ENCODE data around the gene LMX1A.

Gene LMX1A

DNA sequence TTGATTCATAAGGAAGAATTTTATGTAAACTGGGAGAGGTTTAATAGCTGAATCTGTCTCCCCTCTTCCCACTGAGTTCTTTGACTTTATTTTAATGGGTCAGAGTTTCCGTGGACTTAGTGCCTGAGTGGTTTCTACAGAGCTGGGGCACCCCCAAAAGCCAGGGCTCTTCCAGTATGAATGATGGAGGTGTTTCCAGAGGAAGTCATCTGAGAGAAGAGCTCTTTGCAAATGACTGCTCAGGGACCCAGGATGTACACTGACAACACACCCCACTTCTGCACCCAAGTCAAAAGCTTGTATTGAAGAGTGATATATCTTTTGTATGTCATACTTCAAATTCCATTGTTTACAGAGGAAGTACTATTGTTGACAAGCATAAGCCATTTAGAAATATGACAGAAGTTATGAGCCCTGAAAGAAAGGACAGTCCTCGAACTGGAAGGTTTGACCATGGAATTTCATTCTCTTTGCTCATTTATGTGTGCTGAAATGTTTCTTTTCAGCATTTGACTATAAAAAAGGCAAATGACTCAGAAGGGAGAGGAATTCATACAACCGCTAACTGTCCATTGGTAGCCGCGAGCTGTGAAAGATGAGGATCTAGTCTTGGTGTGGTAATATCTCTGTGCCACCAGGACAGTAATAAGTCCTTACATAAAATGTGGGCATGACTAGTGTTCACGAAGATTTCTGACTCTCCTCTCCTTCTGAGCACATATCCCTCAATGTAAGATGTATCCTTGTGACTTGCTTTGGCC lies 25.4 kb upstream of the LMX1A start:
- CTCF ChIA-PET, result interaction anchor here (1.0 to 3.2 kb wide), 2 partner anchors 10 to 14 kb away, joined by 3 to 16 read pairs; no protein-coding TSS in a partner anchor
- H3K36me3 Mint-ChIP-seq, result no peaks in the 10 kb centered on the region
- peaks cover 78% of the 10 kb centered on the region for H3K27me3 Mint-ChIP-seq
- DNase-seq, result no peak
- peaks cover 4% of the 10 kb centered on the region for H3K4me1 Mint-ChIP-seq
- H3K9me3 Mint-ChIP-seq, result no peaks in the 10 kb centered on the region
- H3K27ac Mint-ChIP-seq, result no peak overlapping the region
- H3K4me3 Mint-ChIP-seq, result no peak overlapping the region

- peaks cover 74% of the 10 kb centered on the region for H3K27me3 Mint-ChIP-seq
- CTCF ChIA-PET, result interaction anchor here (1.4 to 2.5 kb wide), 3 partner anchors 9 to 215 kb away, joined by 4 to 19 read pairs (median 6); no protein-coding TSS in a partner anchor
- H3K27ac Mint-ChIP-seq, result no peak overlapping the region
- H3K4me1 Mint-ChIP-seq, result peaks cover 17% of the 10 kb centered on the region
- H3K4me3 Mint-ChIP-seq, result peak overlapping the region; percentile 17
- no peaks in the 10 kb centered on the region for H3K36me3 Mint-ChIP-seq
- no peak for DNase-seq
- no peaks in the 10 kb centered on the region for H3K9me3 Mint-ChIP-seq
These were observed 20.3 kb upstream of the LMX1A start for GRCh38 chr1:165376811-165377311.

- Mint-ChIP-seq H3K4me1 (peaks cover 18% of the 10 kb centered on the region), H3K27ac (no peak overlapping the region), H3K36me3 (no peaks in the 10 kb centered on the region), H3K27me3 (peaks cover 74% of the 10 kb centered on the region), H3K9me3 (no peaks in the 10 kb centered on the region), H3K4me3 (peak overlapping the region; percentile 17)
- no peak for DNase-seq
- CTCF ChIA-PET, result interaction anchor here (1.4 to 2.5 kb wide), 3 partner anchors 8 to 216 kb away, joined by 4 to 19 read pairs (median 6); no protein-coding TSS in a partner anchor
These were observed 19.7 kb upstream of the LMX1A start for GRCh38 chr1:165376041-165376810.

- peaks cover 74% of the 10 kb centered on the region for H3K27me3 Mint-ChIP-seq
- no peaks in the 10 kb centered on the region for H3K36me3 Mint-ChIP-seq
- no peak for DNase-seq
- H3K4me1 Mint-ChIP-seq, result peaks cover 18% of the 10 kb centered on the region
- CTCF ChIA-PET, result interaction anchor here (1.4 to 2.5 kb wide), 2 partner anchors 8 to 10 kb away, joined by 4 to 19 read pairs; no protein-coding TSS in a partner anchor
- H3K27ac Mint-ChIP-seq, result no peak overlapping the region
- no peak overlapping the region for H3K4me3 Mint-ChIP-seq
- no peaks in the 10 kb centered on the region for H3K9me3 Mint-ChIP-seq
These were observed 19.1 kb upstream of the LMX1A start for GRCh38 chr1:165375623-165376022.

- H3K36me3 Mint-ChIP-seq, result no peaks in the 10 kb centered on the region
- no peak for DNase-seq
- H3K4me3 Mint-ChIP-seq, result no peak overlapping the region
- H3K27me3 Mint-ChIP-seq, result peaks cover 85% of the 10 kb centered on the region
- no peaks in the 10 kb centered on the region for H3K9me3 Mint-ChIP-seq
- H3K27ac Mint-ChIP-seq, result no peak overlapping the region
- H3K4me1 Mint-ChIP-seq, result peaks cover 13% of the 10 kb centered on the region
- CTCF ChIA-PET, result interaction anchor here (0.8 to 4.1 kb wide), 2 partner anchors 9 to 12 kb away, joined by 4 to 21 read pairs; no protein-coding TSS in a partner anchor
These were observed 15.2 kb upstream of the LMX1A start for GRCh38 chr1:165371588-165372225.

DNA sequence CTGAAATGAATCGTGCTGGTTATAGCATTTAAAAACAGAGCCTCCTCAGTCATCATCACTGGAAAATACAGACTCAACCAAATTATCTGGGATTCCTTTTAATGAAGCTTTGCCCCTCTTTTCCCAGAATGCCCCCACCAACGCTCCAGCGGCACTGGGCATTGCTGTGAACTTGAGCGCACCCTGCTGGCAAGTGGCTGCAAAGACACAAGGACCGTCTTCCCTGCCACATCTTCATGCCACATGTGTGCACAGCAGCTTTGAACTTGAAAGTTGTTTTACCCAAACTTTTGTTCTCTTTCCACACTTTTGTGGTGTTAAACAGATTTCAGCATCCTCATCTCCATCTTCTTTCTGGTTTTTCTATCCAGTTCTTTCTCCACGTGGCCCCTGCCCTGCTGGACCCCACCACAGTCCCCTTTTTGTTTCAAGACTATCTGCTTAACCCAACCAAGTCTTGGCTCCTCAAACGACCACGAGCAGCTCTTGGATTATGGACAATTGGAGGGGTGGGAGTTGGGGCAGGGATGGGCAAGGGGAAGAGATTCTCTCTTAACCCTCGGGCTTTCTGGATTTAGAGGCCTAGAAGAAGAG lies 12.8 kb upstream of the LMX1A start:
- Mint-ChIP-seq H3K9me3 (no peaks in the 10 kb centered on the region), H3K4me3 (no peak overlapping the region), H3K4me1 (peaks cover 2% of the 10 kb centered on the region), H3K36me3 (no peaks in the 10 kb centered on the region), H3K27ac (no peak overlapping the region), H3K27me3 (peaks cover 86% of the 10 kb centered on the region)
- DNase-seq, result peak; percentile 69
- CTCF ChIA-PET, result interaction anchor here (0.7 to 5.0 kb wide), 19 partner anchors 7 to 560 kb away, joined by 3 to 32 read pairs (median 6); no protein-coding TSS in a partner anchor

- Mint-ChIP-seq H3K27ac (no peak overlapping the region), H3K4me3 (no peak overlapping the region), H3K36me3 (no peaks in the 10 kb centered on the region), H3K4me1 (peaks cover 2% of the 10 kb centered on the region), H3K9me3 (no peaks in the 10 kb centered on the region), H3K27me3 (peaks cover 75% of the 10 kb centered on the region)
- CTCF ChIA-PET, result interaction anchor here (0.7 to 5.0 kb wide), 35 partner anchors 8 to 474 kb away, joined by 3 to 32 read pairs (median 5); partner anchors contain the start of gene LMX1A
- DNase-seq, result peak; percentile 84
These were observed 11.0 kb upstream of the LMX1A start for GRCh38 chr1:165367375-165367993.

DNA sequence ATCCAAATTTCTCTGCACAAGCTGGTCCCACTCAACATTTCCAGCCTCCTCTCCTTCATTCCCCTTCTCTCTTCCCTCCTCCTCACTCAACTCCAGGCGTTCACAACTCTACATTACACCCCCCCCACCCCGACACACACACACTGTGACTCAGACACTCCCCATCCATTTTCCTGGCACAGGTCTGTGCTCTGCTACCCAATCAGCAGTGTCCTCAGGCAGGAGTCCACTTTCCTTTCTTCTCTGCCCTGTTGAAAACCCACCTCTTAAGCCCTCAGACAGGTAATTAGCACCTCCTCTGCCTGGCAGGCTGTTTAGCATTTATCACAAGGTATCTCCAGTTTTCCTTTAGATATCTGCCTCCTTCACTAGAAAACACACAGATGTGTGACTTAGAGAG lies 8.8 kb upstream of the LMX1A start:
- no peak overlapping the region for H3K27ac Mint-ChIP-seq
- no peaks in the 10 kb centered on the region for H3K4me1 Mint-ChIP-seq
- DNase-seq, result no peak
- peaks cover 70% of the 10 kb centered on the region for H3K27me3 Mint-ChIP-seq
- H3K36me3 Mint-ChIP-seq, result no peaks in the 10 kb centered on the region
- no peaks in the 10 kb centered on the region for H3K9me3 Mint-ChIP-seq
- H3K4me3 Mint-ChIP-seq, result no peak overlapping the region
- CTCF ChIA-PET, result interaction anchor here (1.7 kb wide), 1 partner anchor 11 kb away, joined by 4 read pairs; no protein-coding TSS in a partner anchor

DNA sequence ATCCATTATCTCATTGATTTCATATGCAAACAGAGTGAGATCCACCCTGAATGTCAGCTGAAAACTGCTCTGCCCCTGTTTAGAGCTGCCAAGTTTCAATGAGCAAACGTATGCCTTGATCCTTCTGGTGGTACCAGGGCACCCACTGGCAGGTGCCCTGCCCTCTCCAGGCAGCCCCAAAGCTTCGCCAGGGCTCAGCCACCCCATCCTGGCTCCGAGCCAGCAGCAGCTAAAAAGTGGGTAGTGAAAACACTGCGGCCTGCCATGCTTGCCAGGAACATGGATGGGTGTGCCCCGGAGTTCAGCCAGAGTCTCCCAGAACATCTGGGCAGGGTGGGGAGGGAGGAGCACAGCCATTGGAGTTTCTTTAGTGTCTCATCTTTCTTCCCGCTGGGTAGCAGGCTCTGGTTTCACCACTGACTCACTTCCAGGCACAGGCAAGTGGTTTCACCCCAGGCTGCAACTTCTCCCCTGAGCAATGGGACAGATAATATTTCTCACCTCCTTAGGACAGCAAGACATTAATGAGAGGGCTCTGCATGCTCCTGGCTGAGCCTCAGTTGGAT lies 8.1 kb upstream of the LMX1A start:
- Mint-ChIP-seq H3K27me3 (peaks cover 69% of the 10 kb centered on the region), H3K4me3 (no peak overlapping the region), H3K27ac (no peak overlapping the region), H3K36me3 (no peaks in the 10 kb centered on the region), H3K4me1 (no peaks in the 10 kb centered on the region), H3K9me3 (no peaks in the 10 kb centered on the region)
- no peak for DNase-seq
- CTCF ChIA-PET, result interaction anchor here (1.7 kb wide), 1 partner anchor 11 kb away, joined by 4 read pairs; no protein-coding TSS in a partner anchor

GRCh38 chr1:165356876-165357275 lies 361 bp upstream of the LMX1A start:
- CTCF ChIA-PET, result interaction anchor here (1.4 kb wide), 1 partner anchor 10 kb away, joined by 4 read pairs; no protein-coding TSS in a partner anchor
- Mint-ChIP-seq H3K27ac (no peak overlapping the region), H3K4me3 (no peak overlapping the region), H3K9me3 (no peaks in the 10 kb centered on the region), H3K4me1 (peaks cover 7% of the 10 kb centered on the region), H3K27me3 (peaks cover 91% of the 10 kb centered on the region), H3K36me3 (no peaks in the 10 kb centered on the region)
- DNase-seq, result no peak

- CTCF ChIA-PET, result interaction anchor here (1.6 kb wide), 1 partner anchor 13 kb away, joined by 9 read pairs; no protein-coding TSS in a partner anchor
- peaks cover 99% of the 10 kb centered on the region for H3K27me3 Mint-ChIP-seq
- H3K9me3 Mint-ChIP-seq, result no peaks in the 10 kb centered on the region
- no peaks in the 10 kb centered on the region for H3K36me3 Mint-ChIP-seq
- no peak for DNase-seq
- H3K4me1 Mint-ChIP-seq, result peaks cover 7% of the 10 kb centered on the region
- H3K4me3 Mint-ChIP-seq, result no peak overlapping the region
- no peak overlapping the region for H3K27ac Mint-ChIP-seq
These were observed 1.2 kb downstream of the LMX1A start for GRCh38 chr1:165355139-165355976.

DNA sequence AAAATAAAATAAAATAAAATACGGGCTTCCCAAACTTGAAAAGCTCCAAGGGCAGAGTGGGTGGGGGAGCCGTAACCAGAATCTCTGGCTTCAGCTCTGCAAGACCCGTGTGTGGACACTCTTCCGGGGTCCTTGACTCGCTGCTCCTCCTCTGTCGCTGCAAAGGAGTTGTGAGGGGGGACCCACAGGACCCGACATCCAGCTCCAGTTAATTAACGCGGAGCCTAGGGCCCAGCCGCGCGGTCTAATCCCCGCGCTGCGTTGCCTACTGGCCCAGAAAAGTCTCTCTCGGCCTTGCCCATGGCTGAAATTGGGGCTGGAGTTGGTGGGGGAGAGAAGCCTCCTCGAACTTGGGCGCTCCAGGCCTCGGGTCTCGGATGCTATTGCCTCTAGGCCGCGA lies 1.8 kb downstream of the LMX1A start:
- no peak overlapping the region for H3K4me3 Mint-ChIP-seq
- H3K9me3 Mint-ChIP-seq, result no peaks in the 10 kb centered on the region
- peaks cover 7% of the 10 kb centered on the region for H3K4me1 Mint-ChIP-seq
- H3K27ac Mint-ChIP-seq, result no peak overlapping the region
- H3K36me3 Mint-ChIP-seq, result no peaks in the 10 kb centered on the region
- no peak for DNase-seq
- peaks cover 100% of the 10 kb centered on the region for H3K27me3 Mint-ChIP-seq
- CTCF ChIA-PET, result interaction anchor here (1.6 kb wide), 1 partner anchor 13 kb away, joined by 9 read pairs; no protein-coding TSS in a partner anchor

Measured in activated naive CD4-positive, alpha-beta T cell treated with anti-CD3 and anti-CD28 coated beads, Interleukin-2, amount 10 ng/mL, durations not matched to agents 7 days and 5 days (primary cell).